HUES6 (cell line): ENCODE results near the gene ORAI1.
"Not testable (repeated sequence)": the region's sequence is repeated elsewhere in the genome, so short reads cannot be mapped to it uniquely, and the experiment has no call there.

Experiments used
- H3K27ac ChIP-seq: 2 replicates; pipeline ENCODE4 v1.7.0; 2013; ENCODE audit warnings: low read depth, mild to moderate bottlenecking, low read length, inconsistent platforms
- H3K27me3 ChIP-seq: 2 replicates; pipeline ENCODE4 v1.6.1; 2013; ENCODE audit warnings: low read length; ENCODE audit not compliant: control insufficient read depth, insufficient read depth
- H3K36me3 ChIP-seq: 2 replicates; pipeline ENCODE4 v1.6.1; 2013; ENCODE audit warnings: low read length; ENCODE audit not compliant: control insufficient read depth, insufficient read depth
- H3K4me1 ChIP-seq: 2 replicates; pipeline ENCODE4 v1.6.1; 2013; ENCODE audit warnings: low read length; ENCODE audit not compliant: control insufficient read depth, insufficient read depth
- H3K4me3 ChIP-seq: 2 replicates; pipeline ENCODE4 v1.5.1; 2013; ENCODE audit warnings: low read depth, low read length
- H3K9ac ChIP-seq: one replicate; pipeline ENCODE4 v1.6.1; 2013; ENCODE audit warnings: mild to moderate bottlenecking, low read length
- H3K9me3 ChIP-seq: 2 replicates; pipeline ENCODE4 v1.6.1; 2013; ENCODE audit warnings: low read depth, low read length; ENCODE audit not compliant: control insufficient read depth, insufficient read depth

The ORAI1 gene

DNA sequence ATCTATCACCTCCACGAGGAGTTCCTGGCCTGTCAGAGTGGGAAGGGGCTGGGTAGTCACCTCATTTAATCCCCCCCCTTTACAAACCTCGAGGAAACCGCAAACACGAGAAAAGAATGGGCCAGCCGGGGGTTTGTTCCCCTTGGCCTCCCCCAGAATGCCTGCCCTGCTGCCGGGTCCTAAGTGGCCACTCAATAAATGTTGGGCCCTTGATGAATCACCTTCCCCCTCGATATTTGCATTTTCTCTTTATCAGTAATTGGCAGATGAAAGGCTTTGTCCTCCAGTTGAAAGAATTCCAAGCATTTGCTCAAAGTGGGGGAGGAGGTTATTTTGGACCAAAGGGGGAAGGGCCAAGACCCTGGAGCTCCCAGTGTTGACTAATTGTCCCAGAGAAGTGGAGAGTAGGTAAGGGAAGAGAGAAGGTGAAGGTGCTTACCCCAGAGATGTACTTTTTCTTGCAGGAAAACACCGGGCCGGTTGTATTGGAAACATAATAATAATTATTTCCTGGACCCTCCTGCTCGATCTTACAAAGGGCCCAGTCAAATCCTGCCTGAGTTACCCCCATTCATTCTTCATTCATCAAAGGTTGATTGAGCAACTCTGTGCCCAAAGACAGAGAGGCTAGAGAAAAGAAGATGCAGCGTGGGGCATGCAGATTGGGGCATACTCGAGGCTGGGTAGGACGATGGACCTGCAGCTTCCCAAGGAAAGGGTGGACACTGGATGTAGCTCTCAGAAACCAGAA lies 43.6 kb upstream of the ORAI1 start:
- Histone ChIP-seq H3K9ac (peak overlapping the region; percentile 94), H3K27ac (peak overlapping the region; percentile 99), H3K36me3 (no peaks in the 10 kb centered on the region), H3K9me3 (no peaks in the 10 kb centered on the region), H3K27me3 (no peaks in the 10 kb centered on the region), H3K4me3 (peak overlapping the region; percentile 73), H3K4me1 (peaks cover 28% of the 10 kb centered on the region)

DNA sequence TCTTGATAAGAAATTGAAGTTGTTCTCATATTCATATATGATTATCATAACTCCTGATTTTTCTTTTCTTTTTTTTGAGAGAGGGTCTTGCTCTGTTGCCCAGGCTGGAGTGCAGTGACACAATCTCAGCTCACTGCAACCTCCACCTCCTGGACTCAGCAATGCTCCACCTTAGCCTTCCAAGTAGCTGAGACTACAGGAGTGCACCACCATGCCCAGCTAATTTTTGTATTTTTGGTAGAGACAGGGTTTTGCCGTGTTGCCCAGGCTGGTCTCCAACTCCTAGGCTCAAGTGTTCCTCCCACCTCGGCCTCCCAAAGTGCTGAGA lies 43.0 kb upstream of the ORAI1 start:
- not testable (repeated sequence) for H3K27me3 ChIP-seq, H3K9me3 ChIP-seq, H3K36me3 ChIP-seq
- Histone ChIP-seq H3K27ac (peak overlapping the region; percentile 85), H3K4me1 (peaks cover 24% of the 10 kb centered on the region), H3K4me3 (peak overlapping the region; percentile 73), H3K9ac (peak overlapping the region; percentile 76)

DNA sequence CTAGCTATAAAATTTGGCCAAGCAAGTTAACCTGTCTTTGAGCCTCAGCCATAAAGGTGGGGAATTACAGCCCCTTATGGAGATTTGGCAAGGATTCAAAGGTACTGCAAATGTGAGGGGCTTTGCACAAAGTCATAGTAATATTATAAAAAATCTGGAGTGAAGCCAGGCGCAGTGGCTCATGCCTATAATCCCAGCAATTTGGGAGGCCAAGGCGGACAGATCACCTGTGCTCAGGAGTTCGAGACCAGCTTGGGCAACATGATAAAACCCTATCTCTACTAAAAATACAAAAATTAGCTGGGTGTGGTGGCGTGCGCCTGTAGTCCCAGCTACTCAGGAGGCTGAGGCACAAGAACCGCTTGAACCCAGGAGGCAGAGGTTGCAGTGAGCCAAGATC lies 41.4 kb upstream of the ORAI1 start:
- H3K36me3 ChIP-seq, H3K9ac ChIP-seq, H3K9me3 ChIP-seq, H3K27ac ChIP-seq, H3K27me3 ChIP-seq, H3K4me3 ChIP-seq: not testable (repeated sequence)
- peaks cover 24% of the 10 kb centered on the region for H3K4me1 ChIP-seq

DNA sequence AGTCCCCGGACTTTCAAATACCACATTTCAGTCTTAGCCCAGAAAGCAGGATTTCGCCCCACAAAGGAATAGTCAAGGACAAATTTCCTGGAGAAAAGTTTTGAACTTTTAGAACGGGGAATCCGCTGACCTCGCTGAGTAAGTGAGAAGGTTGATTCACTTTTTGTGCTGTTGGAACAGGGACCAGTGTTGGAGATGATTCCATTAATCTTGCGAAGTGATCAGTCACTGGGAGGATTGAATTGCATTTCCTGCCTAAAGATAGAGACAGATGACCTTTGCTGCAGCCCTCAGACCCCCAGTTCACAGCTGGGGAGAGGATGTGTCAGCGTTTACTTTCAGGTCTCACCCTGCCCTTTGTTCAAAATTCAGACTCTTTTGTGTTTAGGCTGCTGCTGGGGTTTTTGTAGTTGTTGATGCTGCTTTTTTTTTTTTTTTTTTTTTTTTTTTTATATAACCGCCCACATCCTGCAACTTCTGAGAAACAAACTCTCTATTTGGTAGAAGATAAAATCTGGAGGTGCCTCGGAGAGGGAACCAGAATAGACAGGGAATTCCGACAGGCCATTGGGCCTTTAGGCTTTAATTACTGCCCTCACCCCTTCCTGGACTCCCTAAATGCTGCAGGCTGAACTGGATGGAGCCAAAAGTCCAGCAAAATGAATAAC lies 35.7 kb upstream of the ORAI1 start:
- Histone ChIP-seq H3K4me3 (peak overlapping the region; percentile 45), H3K27me3 (no peaks in the 10 kb centered on the region), H3K9ac (peak overlapping the region; percentile 78), H3K9me3 (no peaks in the 10 kb centered on the region), H3K27ac (peak overlapping the region; percentile 94), H3K36me3 (peaks cover 14% of the 10 kb centered on the region), H3K4me1 (peaks cover 18% of the 10 kb centered on the region)

DNA sequence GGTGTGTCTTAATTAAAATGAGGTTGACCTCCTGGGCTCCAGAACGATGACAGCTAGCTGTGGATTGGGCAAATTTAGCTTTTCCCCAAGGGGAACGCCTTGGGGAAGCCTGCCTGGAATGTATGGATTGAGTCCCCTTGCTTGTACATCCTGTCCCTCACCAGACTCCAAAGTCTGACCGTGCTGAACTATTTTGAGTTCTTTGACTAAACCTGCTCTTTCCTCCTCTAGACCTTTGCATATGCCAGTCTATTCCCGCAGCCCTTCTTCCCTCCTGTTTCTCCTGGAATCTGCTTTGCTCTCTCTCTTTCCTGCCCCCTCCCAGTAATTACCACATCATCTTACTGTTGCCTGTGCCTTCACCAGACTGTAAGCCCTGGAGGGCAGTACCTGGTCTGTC lies 34.0 kb upstream of the ORAI1 start:
- H3K9me3 ChIP-seq = no peaks in the 10 kb centered on the region
- no peak overlapping the region for H3K27ac ChIP-seq
- H3K4me1 ChIP-seq = peaks cover 15% of the 10 kb centered on the region
- H3K9ac ChIP-seq = no peak overlapping the region
- peaks cover 26% of the 10 kb centered on the region for H3K36me3 ChIP-seq
- no peaks in the 10 kb centered on the region for H3K27me3 ChIP-seq
- H3K4me3 ChIP-seq = no peak overlapping the region

DNA sequence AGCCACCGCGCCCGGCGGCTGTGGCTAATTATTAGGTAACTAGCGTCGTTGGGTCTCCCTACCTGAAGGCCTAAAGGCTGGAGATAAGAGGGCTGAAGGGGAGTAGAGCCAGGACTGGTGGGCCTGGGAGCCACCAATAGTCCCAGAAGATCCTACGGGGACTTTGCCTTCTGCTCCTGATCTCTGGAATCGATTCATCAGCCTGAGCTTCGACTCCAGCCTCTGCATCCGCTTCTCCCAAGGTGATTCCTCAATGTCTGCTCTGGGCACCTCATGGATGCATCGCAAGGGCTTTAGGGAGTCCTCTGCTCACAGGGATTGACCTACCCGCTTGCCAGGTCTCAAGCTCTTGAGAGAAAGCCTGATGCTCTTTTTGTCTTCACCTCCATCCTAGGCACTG lies 30.8 kb upstream of the ORAI1 start:
- H3K4me1 ChIP-seq = peaks cover 12% of the 10 kb centered on the region
- H3K27me3 ChIP-seq = no peaks in the 10 kb centered on the region
- H3K9me3 ChIP-seq = no peaks in the 10 kb centered on the region
- H3K36me3 ChIP-seq = peaks cover 28% of the 10 kb centered on the region
- no peak overlapping the region for H3K27ac ChIP-seq
- H3K4me3 ChIP-seq = no peak overlapping the region
- H3K9ac ChIP-seq = no peak overlapping the region

DNA sequence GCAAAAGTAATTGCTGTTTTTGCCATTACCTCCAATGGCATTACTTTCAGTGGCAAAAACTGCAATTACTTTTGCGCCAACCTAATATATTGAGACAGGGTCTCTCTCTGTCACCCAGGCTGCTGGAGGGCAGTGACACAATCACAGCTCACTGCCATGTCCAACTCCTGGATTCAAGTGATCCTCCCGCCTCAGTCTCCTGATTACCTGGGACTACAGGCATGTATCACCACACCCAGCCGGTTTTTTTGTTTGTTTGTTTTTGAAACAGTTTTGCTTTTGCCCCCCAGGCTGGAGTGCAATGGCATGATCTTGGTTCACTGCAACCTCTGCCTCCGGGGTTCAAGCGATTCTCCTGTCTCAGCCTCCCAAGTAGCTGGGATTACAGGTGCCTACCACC lies 29.8 kb upstream of the ORAI1 start:
- peaks cover 28% of the 10 kb centered on the region for H3K36me3 ChIP-seq
- H3K27me3 ChIP-seq = no peaks in the 10 kb centered on the region
- H3K9me3 ChIP-seq = no peaks in the 10 kb centered on the region
- no peak overlapping the region for H3K9ac ChIP-seq
- H3K4me3 ChIP-seq = no peak overlapping the region
- H3K4me1 ChIP-seq = peaks cover 5% of the 10 kb centered on the region
- no peak overlapping the region for H3K27ac ChIP-seq

DNA sequence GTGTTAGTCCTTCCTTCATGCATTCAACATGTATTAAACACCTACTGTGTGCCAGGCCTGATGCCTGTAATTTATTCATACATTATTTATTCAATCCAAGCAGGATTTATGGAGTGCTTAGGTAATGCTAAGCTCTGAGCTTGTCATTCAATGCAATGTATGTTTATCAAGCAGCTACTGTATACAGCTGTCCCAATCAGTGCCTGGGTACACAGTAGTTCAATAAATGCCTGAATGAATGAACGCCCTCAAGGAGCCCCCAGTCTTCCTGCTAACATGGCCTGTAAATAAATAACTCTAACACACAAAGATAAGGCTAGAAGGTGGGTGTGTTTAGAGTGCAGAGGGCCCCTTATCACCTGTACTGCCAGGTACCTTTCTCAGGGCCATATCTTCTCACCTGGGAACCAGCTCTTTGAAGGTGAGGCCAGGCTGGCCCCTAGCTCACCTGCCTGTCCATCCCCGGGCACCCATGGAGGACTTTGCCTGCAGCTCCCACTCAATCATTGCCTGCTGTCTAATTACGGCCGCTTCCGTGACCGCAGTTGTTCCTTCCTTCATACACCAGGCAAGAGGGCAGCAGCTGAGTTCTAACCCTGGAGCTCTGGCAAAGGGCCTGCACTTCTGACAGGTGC lies 25.5 kb upstream of the ORAI1 start:
- H3K27ac ChIP-seq = no peak overlapping the region
- H3K36me3 ChIP-seq = peaks cover 12% of the 10 kb centered on the region
- H3K4me1 ChIP-seq = no peaks in the 10 kb centered on the region
- H3K27me3 ChIP-seq = no peaks in the 10 kb centered on the region
- H3K9me3 ChIP-seq = no peaks in the 10 kb centered on the region
- H3K4me3 ChIP-seq = no peak overlapping the region
- H3K9ac ChIP-seq = no peak overlapping the region

DNA sequence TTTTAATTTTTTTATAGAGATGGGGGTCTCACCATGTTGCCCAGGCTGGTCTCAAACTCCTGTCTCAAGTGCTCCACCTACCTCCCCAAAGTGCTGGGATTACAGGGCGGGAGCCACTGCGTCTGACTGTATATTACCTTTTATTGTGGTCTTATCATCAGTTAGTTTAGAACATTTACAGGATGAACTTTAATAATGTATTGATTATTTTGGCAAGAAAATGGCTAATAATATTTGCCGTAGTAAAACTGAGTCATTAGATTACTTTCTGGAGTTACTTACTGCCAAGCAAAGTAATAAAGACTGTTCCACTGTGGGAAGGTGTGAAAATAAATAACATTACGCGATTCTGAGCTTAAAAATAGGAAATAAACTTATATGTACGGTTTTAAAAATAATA lies 23.6 kb upstream of the ORAI1 start:
- Histone ChIP-seq H3K36me3 (no peaks in the 10 kb centered on the region), H3K9ac (no peak overlapping the region), H3K9me3 (no peaks in the 10 kb centered on the region), H3K27ac (no peak overlapping the region), H3K4me1 (no peaks in the 10 kb centered on the region), H3K4me3 (no peak overlapping the region), H3K27me3 (no peaks in the 10 kb centered on the region)

DNA sequence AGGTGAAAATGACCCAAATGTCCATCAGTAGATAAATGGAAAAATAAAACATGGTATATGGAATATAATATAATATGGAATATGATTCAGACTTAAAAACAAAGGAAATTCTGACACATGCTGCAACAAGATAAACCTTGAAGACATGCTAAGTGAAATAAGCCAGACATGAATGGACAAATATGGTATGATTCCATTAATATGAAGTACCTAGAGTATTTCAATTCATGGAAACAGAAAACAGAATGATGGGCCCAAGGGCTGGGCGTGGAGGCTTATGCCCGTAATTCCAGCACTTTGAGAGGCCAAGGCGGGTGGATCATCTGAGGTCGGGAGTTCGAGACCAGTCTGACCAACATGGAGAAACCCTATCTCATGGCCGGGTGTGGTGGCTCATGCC lies 22.7 kb upstream of the ORAI1 start:
- H3K9ac ChIP-seq = no peak overlapping the region
- H3K36me3 ChIP-seq = no peaks in the 10 kb centered on the region
- H3K4me1 ChIP-seq = no peaks in the 10 kb centered on the region
- no peaks in the 10 kb centered on the region for H3K9me3 ChIP-seq
- H3K4me3 ChIP-seq = no peak overlapping the region
- no peaks in the 10 kb centered on the region for H3K27me3 ChIP-seq
- no peak overlapping the region for H3K27ac ChIP-seq

DNA sequence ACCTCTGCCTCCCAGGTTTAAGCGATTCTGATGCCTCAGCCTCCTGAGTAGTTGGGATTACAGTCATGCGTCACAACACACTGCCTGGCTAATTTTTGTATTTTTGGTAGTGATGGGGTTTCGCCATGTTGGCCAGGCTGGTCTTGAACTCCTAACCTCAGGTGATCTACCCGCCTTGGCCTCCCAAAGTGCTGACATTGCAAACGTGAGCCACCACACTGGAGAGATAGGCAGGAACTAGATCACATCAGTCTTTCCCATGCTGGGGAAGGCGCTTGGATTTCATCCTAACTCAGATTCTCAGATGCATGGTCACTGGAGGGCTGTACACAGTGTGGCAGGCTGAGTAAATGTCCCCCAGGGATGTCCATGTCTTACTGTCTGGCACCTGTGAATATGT lies 18.0 kb upstream of the ORAI1 start:
- no peaks in the 10 kb centered on the region for H3K27me3 ChIP-seq
- no peaks in the 10 kb centered on the region for H3K9me3 ChIP-seq
- H3K9ac ChIP-seq = no peak overlapping the region
- H3K36me3 ChIP-seq = no peaks in the 10 kb centered on the region
- no peak overlapping the region for H3K4me3 ChIP-seq
- peaks cover 13% of the 10 kb centered on the region for H3K4me1 ChIP-seq
- H3K27ac ChIP-seq = no peak overlapping the region
